HG03025 (cell line): ENCODE data around the gene GLP1R.

Experiments used
- ATAC-seq: cut with Tn5 transposase; IDR thresholded peaks from one replicate; pipeline ENCODE4 v1.9.1; 2021; ENCODE audit warnings: mild to moderate bottlenecking, moderate library complexity; ENCODE audit not compliant: unreplicated experiment, low FRiP score

Gene GLP1R

GRCh38 chr6:39041072-39041471 is 7.5 kb upstream of the GLP1R start:
- ATAC-seq = no peak

- no peak for ATAC-seq
Observed at GRCh38 chr6:39043776-39044175, 4.8 kb upstream of the GLP1R start.

- no peak for ATAC-seq
Observed at GRCh38 chr6:39044181-39044580, 4.4 kb upstream of the GLP1R start.

- ATAC-seq = no peak
Observed at GRCh38 chr6:39047434-39048327, 900 bp upstream of the GLP1R start.

GRCh38 chr6:39049575-39050283 is 1.1 kb downstream of the GLP1R start:
- no peak for ATAC-seq

- no peak for ATAC-seq
Observed at GRCh38 chr6:39050453-39051112, 2.0 kb downstream of the GLP1R start.

GRCh38 chr6:39051399-39052122 is 3.0 kb downstream of the GLP1R start:
- ATAC-seq = no peak

- no peak for ATAC-seq
Observed at GRCh38 chr6:39053016-39053624, 4.5 kb downstream of the GLP1R start.

GRCh38 chr6:39053854-39054576 is 5.4 kb downstream of the GLP1R start:
- no peak for ATAC-seq

GRCh38 chr6:39054577-39055142 is 6.1 kb downstream of the GLP1R start:
- no peak for ATAC-seq

- ATAC-seq = no peak
Observed at GRCh38 chr6:39055661-39056060, 7.1 kb downstream of the GLP1R start.

- no peak for ATAC-seq
Observed at GRCh38 chr6:39056191-39056590, 7.6 kb downstream of the GLP1R start.

- ATAC-seq = no peak
Observed at GRCh38 chr6:39056681-39057080, 8.1 kb downstream of the GLP1R start.

- ATAC-seq = no peak
Observed at GRCh38 chr6:39057251-39058155, 8.9 kb downstream of the GLP1R start.

- ATAC-seq = no peak
Observed at GRCh38 chr6:39058471-39059147, 10.0 kb downstream of the GLP1R start.

GRCh38 chr6:39059496-39060310 is 11.1 kb downstream of the GLP1R start:
- ATAC-seq = no peak
